Epithelial cell of esophagus (primary cell): ENCODE measurements around the gene TICAM2.

Experiments
- DNase-seq: peaks from one replicate; pipeline ENCODE4 v3.0.0; 2010; ENCODE audit warnings: low read depth
- H3K4me3 ChIP-seq: 2 replicates; pipeline ENCODE4 v1.5.1; 2011; ENCODE audit warnings: mild to moderate bottlenecking, low read length, control low read depth
- CTCF ChIP-seq: IDR thresholded peaks from 2 replicates; pipeline ENCODE4 v1.5.1; 2011; ENCODE audit warnings: low read depth, mild to moderate bottlenecking, low read length, control low read depth, inconsistent platforms; ENCODE audit not compliant: insufficient read depth; ENCODE audit errors: missing control alignments

TICAM2 gene

GRCh38 chr5:115639377-115639776 is 37.1 kb upstream of the TICAM2 start:
- TF ChIP-seq CTCF = no peak
- DNase-seq = no peak
- no peak overlapping the region for H3K4me3 ChIP-seq

GRCh38 chr5:115637507-115637906 is 35.2 kb upstream of the TICAM2 start:
- DNase-seq = no peak
- no peak overlapping the region for H3K4me3 ChIP-seq
- TF ChIP-seq CTCF = no peak

- H3K4me3 ChIP-seq = no peak overlapping the region
- TF ChIP-seq CTCF = no peak
- no peak for DNase-seq
Observed at GRCh38 chr5:115636008-115636407, 33.7 kb upstream of the TICAM2 start.

GRCh38 chr5:115634343-115635132 is 32.3 kb upstream of the TICAM2 start:
- TF ChIP-seq CTCF = peak; percentile 96
- DNase-seq = peak; percentile 80
- no peak overlapping the region for H3K4me3 ChIP-seq

GRCh38 chr5:115629903-115630302 is 27.6 kb upstream of the TICAM2 start:
- H3K4me3 ChIP-seq = no peak overlapping the region
- no peak for TF ChIP-seq CTCF
- no peak for DNase-seq

GRCh38 chr5:115627295-115627865 is 25.1 kb upstream of the TICAM2 start:
- TF ChIP-seq CTCF = no peak
- DNase-seq = no peak
- no peak overlapping the region for H3K4me3 ChIP-seq

GRCh38 chr5:115626445-115626823 is 24.2 kb upstream of the TICAM2 start:
- DNase-seq = no peak
- no peak for TF ChIP-seq CTCF

More at GRCh38 chr5:115626445-115626823, 24.2 kb upstream of the TICAM2 start:
- H3K4me3 ChIP-seq = peak overlapping the region; percentile 79
